ENCODE measurements around the gene HM13.
"Not testable (repeated sequence)": the region's sequence is repeated elsewhere in the genome, so short reads cannot be mapped to it uniquely, and the experiment has no call there.

HM13 gene

GRCh38 chr20:31612271-31612640 lies 98.0 kb downstream of the HM13 start:
- not testable (repeated sequence) for DNase-seq (ENCODE audit: low spot score)

- no peak for DNase-seq (ENCODE audit: low spot score)
Measured at GRCh38 chr20:31615416-31615815, 101.2 kb downstream of the HM13 start.

DNA sequence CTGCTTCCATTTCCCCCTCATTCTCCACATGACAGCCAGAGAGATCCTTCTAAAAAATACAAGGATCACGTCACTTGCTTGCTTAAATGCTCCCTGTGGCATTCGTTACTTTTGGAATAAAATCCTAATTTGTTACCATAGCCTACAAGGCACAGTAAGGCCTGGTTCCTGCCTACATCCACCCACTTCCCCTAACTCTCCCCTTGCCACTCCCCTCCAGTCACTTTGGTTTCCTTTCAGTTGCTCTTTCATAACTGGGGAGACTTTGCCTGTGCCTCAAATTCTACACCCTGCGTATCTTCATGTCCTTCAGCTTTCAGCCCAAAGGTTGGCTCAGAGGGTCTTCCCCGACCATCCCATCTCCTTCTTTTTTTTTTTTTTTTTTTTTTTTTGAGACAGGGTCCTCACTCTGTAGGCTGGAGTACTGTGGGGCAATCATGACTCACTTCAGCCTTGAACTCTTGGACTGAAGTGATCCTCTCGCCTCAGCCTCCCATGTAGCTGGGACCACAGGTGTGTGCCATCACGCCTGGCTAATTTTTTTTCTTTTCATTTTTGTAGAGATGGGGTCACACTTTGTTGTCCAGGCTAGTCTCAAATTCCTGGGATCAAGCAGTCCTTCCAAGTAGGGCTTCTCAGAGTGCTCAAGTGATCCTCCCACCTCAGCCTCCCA lies 103.3 kb downstream of the HM13 start:
- DNase-seq (ENCODE audit: low spot score), result no peak
